GM19463 (cell line): ENCODE data around the gene XAGE2.

Source experiments
- ATAC-seq: cut with Tn5 transposase; IDR thresholded peaks from one replicate; pipeline ENCODE4 v1.9.1; 2021; ENCODE audit warnings: mild to moderate bottlenecking, moderate library complexity; ENCODE audit not compliant: unreplicated experiment

Gene XAGE2

DNA sequence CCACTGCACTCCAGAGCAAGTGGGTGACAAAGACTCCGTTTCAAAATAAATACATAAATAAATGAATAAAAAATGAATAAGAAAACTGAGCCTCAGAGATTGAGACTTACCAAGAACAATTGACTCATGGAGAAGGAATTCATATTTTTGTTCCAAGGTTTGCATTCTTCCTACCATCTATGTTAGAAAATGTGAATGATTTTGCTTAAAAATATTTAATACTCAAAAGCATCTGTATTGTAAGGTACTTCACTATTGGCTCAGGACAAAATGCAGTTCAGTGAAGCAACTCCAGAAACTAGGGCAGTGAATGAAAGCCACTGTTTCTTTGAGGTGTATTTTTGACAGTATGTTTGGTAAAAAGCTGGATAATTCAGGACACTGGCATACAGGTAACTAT lies 54.1 kb downstream of the XAGE2 start:
- no peak for ATAC-seq

DNA sequence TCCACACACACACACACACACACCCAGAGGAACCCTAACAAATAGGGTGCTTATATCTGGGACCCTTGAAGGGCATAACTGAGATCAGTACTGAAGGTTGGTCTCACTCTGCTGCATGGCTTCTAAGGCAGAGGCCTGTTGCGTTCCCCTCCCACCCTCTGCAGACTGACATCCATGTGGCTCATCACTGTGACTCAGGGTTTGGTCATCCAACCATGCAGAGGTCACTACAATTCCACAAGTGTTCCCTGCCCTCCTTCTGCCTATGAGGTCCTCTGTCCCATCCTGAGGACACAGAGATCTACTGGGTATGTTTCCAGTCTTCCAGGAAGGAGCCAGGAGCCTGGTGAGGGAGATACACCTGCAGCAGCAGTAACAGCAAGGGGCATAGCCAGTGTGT lies 55.8 kb downstream of the XAGE2 start:
- ATAC-seq, result no peak
